Glutamatergic neuron (in vitro differentiated cells): ENCODE measurements around the gene MBOAT7. TPM values are rescaled to one million over a fixed set of nuclear protein-coding genes. Genes with fewer than 3 reads are reported as not detected.

Experiments used
- DNase-seq: peaks from one replicate; pipeline ENCODE4 v3.0.0; 2022
- H3K27ac Mint-ChIP-seq: one replicate; pipeline ENCODE4 v1.8.0; 2020; ENCODE audit warnings: mild to moderate bottlenecking, mixed read lengths, inconsistent platforms; ENCODE audit not compliant: unreplicated experiment
- H3K27me3 Mint-ChIP-seq: one replicate; pipeline ENCODE4 v1.8.0; 2020; ENCODE audit warnings: mild to moderate bottlenecking, moderate library complexity, mixed read lengths, inconsistent platforms; ENCODE audit not compliant: unreplicated experiment
- H3K36me3 Mint-ChIP-seq: one replicate; pipeline ENCODE4 v1.8.0; 2020; ENCODE audit warnings: mild to moderate bottlenecking, mixed read lengths, inconsistent platforms; ENCODE audit not compliant: unreplicated experiment
- H3K4me1 Mint-ChIP-seq: one replicate; pipeline ENCODE4 v1.8.0; 2020; ENCODE audit warnings: mild to moderate bottlenecking, low read depth, mixed read lengths, inconsistent platforms; ENCODE audit not compliant: unreplicated experiment
- H3K4me3 Mint-ChIP-seq: one replicate; pipeline ENCODE4 v1.8.0; 2020; ENCODE audit warnings: mild to moderate bottlenecking, mixed read lengths, inconsistent platforms; ENCODE audit not compliant: unreplicated experiment
- H3K9me3 Mint-ChIP-seq: one replicate; pipeline ENCODE4 v1.8.0; 2020; ENCODE audit warnings: mild to moderate bottlenecking, moderate library complexity, mixed read lengths, inconsistent platforms; ENCODE audit not compliant: unreplicated experiment
- CTCF ChIP-seq: fragments of 200-600 bp; sonication (generic); IDR thresholded peaks from one replicate; pipeline ENCODE4 v1.5.0; 2021; ENCODE audit not compliant: partially characterized antibody, unreplicated experiment
- total RNA-seq: library from RNA; stranded (reverse); fragmentation: NEBNext Ultra II Directional; extraction: Animal tissue kit (Norgen Biotek cat#: 25700); gene quantifications from one replicate; pipeline ENCODE4 v1.2.1, GENCODE V29; 2021; ENCODE audit not compliant: unreplicated experiment

The MBOAT7 gene
- total RNA-seq, 1 donor from 2014 or later: 62.0 TPM

DNA sequence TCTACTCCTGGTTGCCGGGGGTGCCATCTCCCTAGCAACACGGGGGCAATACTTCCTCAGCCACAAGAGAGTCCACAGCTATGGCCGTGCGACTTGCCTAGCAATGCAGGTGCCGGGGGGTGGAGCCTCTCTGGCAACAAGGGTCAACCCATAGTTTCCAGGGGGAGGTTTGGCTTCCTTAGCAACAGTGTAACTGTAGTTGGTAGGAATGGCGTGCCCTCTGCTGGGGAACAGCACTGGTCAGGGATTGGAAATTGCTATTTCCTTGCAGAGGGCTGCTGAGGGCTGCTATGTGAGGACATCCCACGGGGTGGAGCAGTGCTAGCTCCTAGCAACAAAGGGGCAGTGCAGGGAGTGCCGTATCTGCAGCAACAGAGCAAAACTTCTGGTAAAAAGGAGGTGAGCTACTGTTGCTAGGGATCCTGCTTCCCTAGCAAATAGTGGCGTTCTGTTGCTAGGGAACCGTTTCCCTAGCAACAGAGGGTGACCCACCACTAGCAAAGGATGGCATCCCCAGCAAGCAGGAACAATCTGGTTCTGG is 9.4 kb downstream of the MBOAT7 start:
- H3K27ac Mint-ChIP-seq: peak overlapping the region; percentile 90
- H3K9me3 Mint-ChIP-seq: peaks cover 2% of the 10 kb centered on the region
- TF ChIP-seq CTCF: peak; percentile 40
- peaks cover 19% of the 10 kb centered on the region for H3K4me1 Mint-ChIP-seq
- peak; percentile 85 for DNase-seq
- H3K4me3 Mint-ChIP-seq: peak overlapping the region; percentile 78
- no peaks in the 10 kb centered on the region for H3K36me3 Mint-ChIP-seq
- H3K27me3 Mint-ChIP-seq: peaks cover 6% of the 10 kb centered on the region

DNA sequence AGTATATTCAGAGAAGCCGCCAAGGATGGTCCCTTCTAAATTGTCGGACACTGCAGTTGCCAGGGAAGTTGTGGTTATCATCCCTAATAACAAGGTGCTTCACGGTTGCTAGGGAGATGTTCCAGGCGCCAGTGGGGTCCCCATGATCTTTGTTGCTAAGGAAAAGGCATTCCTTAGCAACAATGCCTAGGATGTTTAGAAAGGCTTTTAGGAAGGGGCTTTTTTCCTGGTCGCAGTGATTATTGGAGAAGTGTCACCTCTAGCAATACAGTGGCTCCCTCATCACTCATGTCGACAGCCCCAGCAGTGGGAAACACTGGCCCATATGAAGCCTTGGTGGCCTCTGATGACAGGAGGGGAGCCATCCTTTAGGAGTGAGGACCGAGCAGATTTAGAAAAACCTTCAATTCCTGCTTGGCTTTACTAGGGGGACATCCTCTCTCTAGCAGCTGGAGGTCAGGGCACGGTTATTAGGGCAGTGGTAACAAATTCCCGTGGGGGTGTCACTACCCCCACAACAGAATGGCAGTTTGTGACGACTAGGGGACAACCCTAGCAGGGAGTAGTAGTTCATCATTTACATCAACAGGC is 10.0 kb downstream of the MBOAT7 start:
- Mint-ChIP-seq H3K4me1 (peaks cover 19% of the 10 kb centered on the region), H3K9me3 (peaks cover 2% of the 10 kb centered on the region), H3K4me3 (peak overlapping the region; percentile 78), H3K27ac (peak overlapping the region; percentile 90), H3K36me3 (no peaks in the 10 kb centered on the region), H3K27me3 (peaks cover 6% of the 10 kb centered on the region)
- no peak for DNase-seq
- TF ChIP-seq CTCF: no peak

GRCh38 chr19:54178581-54179261 is 10.7 kb downstream of the MBOAT7 start:
- DNase-seq: peak; percentile 72
- peak overlapping the region; percentile 41 for H3K4me3 Mint-ChIP-seq
- H3K9me3 Mint-ChIP-seq: peaks cover 2% of the 10 kb centered on the region
- H3K4me1 Mint-ChIP-seq: peaks cover 19% of the 10 kb centered on the region
- no peak for TF ChIP-seq CTCF
- H3K27ac Mint-ChIP-seq: peak overlapping the region; percentile 90
- no peaks in the 10 kb centered on the region for H3K36me3 Mint-ChIP-seq
- peaks cover 3% of the 10 kb centered on the region for H3K27me3 Mint-ChIP-seq

DNA sequence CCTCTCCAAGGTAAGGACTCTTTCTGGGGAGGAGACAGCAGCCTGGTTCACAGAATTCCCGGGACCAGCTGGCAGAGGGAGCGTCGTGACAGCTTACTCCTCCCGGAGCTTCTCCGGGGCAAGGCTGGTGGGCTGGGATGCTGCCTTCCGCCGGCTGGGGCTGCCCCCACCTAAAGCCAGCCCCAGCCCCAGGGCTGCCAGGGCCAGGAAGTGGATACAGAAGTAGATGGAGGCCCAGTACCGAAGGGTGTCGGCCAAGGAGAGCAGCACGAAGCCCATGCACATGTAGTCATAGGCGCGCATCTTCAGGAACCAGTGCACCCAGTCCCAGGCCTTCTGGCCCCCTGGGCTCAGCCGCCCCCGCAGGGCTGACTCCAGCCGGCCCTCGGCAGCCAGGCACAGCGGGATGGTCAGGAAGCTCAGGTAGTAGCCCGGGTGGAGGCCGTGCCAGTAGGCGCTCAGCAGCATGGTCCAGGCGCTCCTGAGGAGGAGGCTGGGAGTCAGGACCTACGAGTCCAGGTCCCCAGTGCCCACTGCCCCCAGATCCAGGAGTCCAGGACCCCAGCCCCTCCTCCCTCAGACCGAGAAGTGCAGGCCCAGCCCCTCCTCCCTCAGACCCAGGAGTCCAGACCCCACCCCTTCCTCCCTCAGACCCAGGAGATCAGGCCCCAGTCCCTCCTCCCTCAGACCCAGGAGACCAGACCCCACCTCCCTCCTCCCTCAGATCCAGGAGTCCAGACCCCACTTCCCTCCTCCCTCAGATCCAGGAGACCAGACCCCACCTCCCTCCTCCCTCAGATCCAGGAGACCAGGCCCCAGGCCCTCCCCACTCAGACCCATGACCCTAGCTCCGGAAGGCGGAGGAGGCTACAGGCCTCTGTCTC is 15.2 kb downstream of the MBOAT7 start:
- TF ChIP-seq CTCF: no peak
- no peak for DNase-seq
- peaks cover 5% of the 10 kb centered on the region for H3K27me3 Mint-ChIP-seq
- H3K9me3 Mint-ChIP-seq: peaks cover 6% of the 10 kb centered on the region
- no peak overlapping the region for H3K27ac Mint-ChIP-seq
- peaks cover 9% of the 10 kb centered on the region for H3K4me1 Mint-ChIP-seq
- no peak overlapping the region for H3K4me3 Mint-ChIP-seq
- no peaks in the 10 kb centered on the region for H3K36me3 Mint-ChIP-seq

- Mint-ChIP-seq H3K4me1 (no peaks in the 10 kb centered on the region), H3K27me3 (peaks cover 5% of the 10 kb centered on the region), H3K4me3 (no peak overlapping the region), H3K9me3 (peaks cover 3% of the 10 kb centered on the region), H3K36me3 (no peaks in the 10 kb centered on the region), H3K27ac (no peak overlapping the region)
- no peak for TF ChIP-seq CTCF
- DNase-seq: no peak
Observed at GRCh38 chr19:54173359-54173699, 16.1 kb downstream of the MBOAT7 start.
